A549 treated with GW870086 at 1 μM for 4 hours (cell line): Measurements from ENCODE around the gene TMCO6. TPM values are rescaled to one million over a fixed set of nuclear protein-coding genes. Genes with fewer than 3 reads are reported as not detected.

Source experiments
- total RNA-seq: library from RNA; stranded (reverse); fragments of 200-300 nt; extraction: Qiagen RNA extraction; gene quantifications from 5 replicates; pipeline ENCODE4 v1.2.3, GENCODE V29; 2022; ENCODE audit warnings: low read depth

Gene TMCO6
- total RNA-seq, result 9.1 to 14.6 TPM (median 12.8 TPM) in 5 replicates

GRCh38 chr5:140639148-140639981 lies at the start of gene TMCO6:
TSS of gene TMCO6 (plus strand) at chr5:140639451. CDS start at chr5:140639528, 77 bp downstream.

DNA sequence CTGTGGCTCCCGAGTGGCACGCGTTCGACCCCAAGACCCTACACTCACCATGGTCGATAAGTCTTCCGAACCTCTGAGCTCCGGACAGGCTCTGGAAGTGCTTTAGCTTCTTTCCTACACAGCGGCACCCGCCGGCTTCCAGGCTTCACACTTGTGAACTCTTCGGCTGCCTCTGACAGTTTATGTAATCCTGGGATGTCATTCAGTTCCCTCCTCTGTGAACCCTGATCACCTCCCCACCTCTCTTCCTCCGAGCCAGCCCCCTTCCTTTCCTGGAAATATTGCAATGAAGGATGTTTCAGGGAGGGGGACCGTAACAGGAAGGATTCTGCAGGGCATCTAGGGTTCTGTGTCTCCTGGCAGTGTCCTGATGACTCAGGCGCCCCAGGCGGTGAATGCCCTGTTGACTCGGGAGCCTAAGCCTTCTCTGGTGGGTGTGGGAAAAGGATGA lies 6.2 kb upstream of the TMCO6 start, which contains the start of gene CD14:
CD14 (minus strand) TSS at position 155 of the 451 bp plus-strand sequence; CDS start at position 51, 104 bp downstream.

GRCh38 chr5:140664359-140665119 lies 25.3 kb downstream of the TMCO6 start, which contains the start of gene WDR55:
TSS of gene WDR55 (plus strand) at chr5:140664904. CDS start at chr5:140664913, 9 bp downstream.

DNA sequence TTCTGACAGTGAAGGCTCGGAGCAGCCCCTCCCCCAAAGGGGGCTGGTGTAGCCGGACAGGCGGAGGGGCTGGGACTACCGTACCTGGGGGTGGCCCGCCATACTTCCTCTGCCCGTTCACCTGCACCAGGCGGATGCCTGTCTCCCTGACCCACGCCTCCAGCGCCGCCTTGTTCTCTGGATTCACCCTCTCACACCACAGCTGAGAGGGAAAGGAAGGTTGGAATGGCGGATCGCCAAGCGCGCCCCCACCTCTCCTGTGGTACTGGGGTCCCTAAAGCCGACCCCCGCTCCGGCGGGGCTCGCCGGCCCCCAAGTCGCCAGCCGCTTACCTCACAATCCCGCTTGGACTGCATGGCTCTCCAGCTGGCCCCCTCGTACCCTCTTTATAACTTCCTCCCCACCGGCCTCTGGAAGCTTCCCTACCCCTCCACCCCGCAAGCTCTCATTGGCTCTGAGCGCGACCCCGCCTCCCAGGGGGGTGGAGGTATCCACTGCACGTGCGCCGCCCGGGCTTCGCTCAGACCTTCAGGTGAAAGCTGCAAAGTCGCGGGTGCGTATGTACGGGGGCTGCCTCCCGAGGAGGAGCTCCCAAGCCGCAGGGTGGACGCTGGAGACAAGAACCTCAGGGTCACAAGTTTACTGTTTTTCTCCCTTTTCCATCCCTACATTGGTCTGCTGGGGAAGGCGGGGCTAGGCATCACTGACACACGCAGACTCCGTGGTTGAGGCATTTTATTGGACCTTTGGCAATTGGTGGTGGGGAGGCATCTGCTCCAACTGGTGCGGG lies 34.1 kb downstream of the TMCO6 start, which contains the start of gene DND1:
DND1 (minus strand) TSS at position 390 of the 790 bp plus-strand sequence; CDS start at position 356, 34 bp downstream.

DNA sequence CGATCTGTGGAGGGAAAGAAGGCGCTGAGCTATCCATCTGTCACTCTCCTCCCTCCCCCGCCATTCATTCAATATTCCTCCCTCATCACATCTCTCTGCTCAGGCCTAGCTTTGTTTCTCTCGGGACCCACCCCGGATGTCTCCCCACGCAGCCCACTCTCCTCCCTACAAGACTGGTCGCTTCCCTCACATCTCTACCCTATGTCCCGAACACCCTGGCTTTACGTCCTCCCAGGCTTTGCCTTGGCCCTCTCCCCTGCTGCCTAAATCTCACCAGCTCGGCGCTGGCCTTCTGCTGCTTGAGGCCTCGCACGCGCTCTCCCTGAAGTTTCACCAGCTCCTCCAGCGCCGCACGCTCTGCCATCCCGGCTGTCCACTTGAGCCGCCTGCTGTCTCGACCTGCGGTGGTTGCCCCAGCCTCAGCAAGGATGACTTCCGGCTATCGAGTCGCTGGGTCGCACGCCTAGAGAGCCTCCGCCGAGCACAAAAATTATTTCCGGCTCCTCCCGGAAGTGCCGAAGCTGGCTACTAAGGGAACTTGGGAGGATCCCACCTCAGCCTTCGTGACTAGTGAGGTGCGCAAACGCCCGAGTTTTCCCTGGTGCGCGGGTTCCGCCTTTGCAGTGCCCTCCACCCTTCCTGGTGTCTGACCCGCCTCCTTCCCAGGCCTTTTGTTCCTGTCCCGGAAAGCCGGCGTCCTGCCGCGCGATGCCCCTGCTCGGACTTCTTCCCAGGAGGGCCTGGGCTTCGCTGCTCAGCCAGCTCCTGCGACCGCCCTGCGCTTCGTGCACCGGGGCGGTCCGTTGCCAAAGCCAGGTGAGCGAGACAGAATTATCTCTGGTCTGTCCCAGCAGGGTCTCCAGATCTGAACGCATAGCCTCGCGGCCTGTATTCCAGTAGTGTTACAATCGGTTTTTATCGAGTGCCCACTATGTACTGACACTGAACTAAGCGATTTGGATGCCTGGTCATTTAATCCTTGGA lies 52.0 kb downstream of the TMCO6 start, which contains the start of the genes HARS1 and HARS2:
HARS1 (minus strand) TSS at position 430 of the 984 bp plus-strand sequence; CDS start at position 364, 66 bp downstream.
HARS2 (plus strand) TSS at position 515 of the 984 bp plus-strand sequence; CDS start at position 709, 194 bp downstream.

Other genes with a start within 250 kb of the TMCO6 start
- 41.9 to 54.7 TPM (median 52.8 TPM) in 5 replicates for gene ANKHD1, start 237.6 kb upstream of the TMCO6 start, total RNA-seq
- gene EIF4EBP3, start 91.8 kb upstream of the TMCO6 start, total RNA-seq, result 1.1 to 3.0 TPM (median 2.1 TPM) in 5 replicates
- 35.0 to 47.4 TPM (median 44.6 TPM) in 5 replicates for gene SRA1, start 82.0 kb upstream of the TMCO6 start, total RNA-seq
- 5.2 to 6.8 TPM (median 5.5 TPM) in 5 replicates for gene APBB3, start 74.9 kb upstream of the TMCO6 start, total RNA-seq
- 70.9 to 80.3 TPM (median 77.6 TPM) in 5 replicates for gene SLC35A4, start 74.6 kb upstream of the TMCO6 start, total RNA-seq
- 3.0 to 4.8 TPM (median 4.6 TPM) in 5 replicates for gene CD14, start 6.3 kb upstream of the TMCO6 start, total RNA-seq
- gene NDUFA2, start 8.2 kb downstream of the TMCO6 start, total RNA-seq, result 110 to 128 TPM (median 113 TPM) in 5 replicates
- gene IK, start 8.4 kb downstream of the TMCO6 start, total RNA-seq, result 82.9 to 107 TPM (median 88.8 TPM) in 5 replicates
- 27.1 to 30.4 TPM (median 30.0 TPM) in 5 replicates for gene WDR55, start 25.5 kb downstream of the TMCO6 start, total RNA-seq
- 0.37 to 0.97 TPM (median 0.64 TPM) in 5 replicates for gene DND1, start 34.1 kb downstream of the TMCO6 start, total RNA-seq
- gene HARS1, start 51.9 kb downstream of the TMCO6 start, total RNA-seq, result 73.2 to 85.5 TPM (median 78.1 TPM) in 5 replicates
- 33.2 to 42.4 TPM (median 37.4 TPM) in 5 replicates for gene HARS2, start 52.0 kb downstream of the TMCO6 start, total RNA-seq
- gene ZMAT2, start 61.0 kb downstream of the TMCO6 start, total RNA-seq, result 80.6 to 110 TPM (median 84.5 TPM) in 5 replicates
- gene PCDHA1, start 146.7 kb downstream of the TMCO6 start, total RNA-seq, result 0.09 to 0.18 TPM (median 0.15 TPM) in 5 replicates
- 0.06 to 0.10 TPM (median 0.07 TPM) in 3 of 5 replicates, not detected in the others for gene PCDHA2, start 155.4 kb downstream of the TMCO6 start, total RNA-seq
- 0.78 to 1.3 TPM (median 0.88 TPM) in 5 replicates for gene PCDHA3, start 161.6 kb downstream of the TMCO6 start, total RNA-seq
- 1.6 to 2.2 TPM (median 2.0 TPM) in 5 replicates for gene PCDHA4, start 167.6 kb downstream of the TMCO6 start, total RNA-seq
- gene PCDHA5, start 182.2 kb downstream of the TMCO6 start, total RNA-seq, result 0.50 to 0.74 TPM (median 0.70 TPM) in 5 replicates
- gene PCDHA6, start 188.5 kb downstream of the TMCO6 start, total RNA-seq, result 0.05 to 0.09 TPM (median 0.08 TPM) in 3 of 5 replicates, not detected in the others
- 0.08 to 0.13 TPM (median 0.10 TPM) in 5 replicates for gene PCDHA7, start 194.8 kb downstream of the TMCO6 start, total RNA-seq
- gene PCDHA8, start 201.7 kb downstream of the TMCO6 start, total RNA-seq, result 0.03 to 0.11 TPM in 2 of 5 replicates, not detected in the others
- 0.02 to 0.07 TPM in 2 of 5 replicates, not detected in the others for gene PCDHA9, start 208.9 kb downstream of the TMCO6 start, total RNA-seq
- 0.03 to 0.05 TPM (median 0.04 TPM) in 4 of 5 replicates, not detected in the other for gene PCDHA10, start 216.4 kb downstream of the TMCO6 start, total RNA-seq
- 0.06 to 0.96 TPM (median 0.11 TPM) in 5 replicates for gene PCDHA11, start 229.5 kb downstream of the TMCO6 start, total RNA-seq
- gene PCDHA12, start 235.9 kb downstream of the TMCO6 start, total RNA-seq, result 2.5 to 3.4 TPM (median 3.1 TPM) in 5 replicates
- gene PCDHA13, start 242.7 kb downstream of the TMCO6 start, total RNA-seq, result 0.07 to 0.17 TPM (median 0.10 TPM) in 5 replicates